Tibial nerve (tissue), 4 donors: ENCODE measurements around the gene PLSCR4.

Source experiments
- EP300 ChIP-seq, 2 donors: sonication (generic); formaldehyde crosslinking; IDR thresholded peaks; one replicate each; pipeline ENCODE4 v1.6.1; 2017; ENCODE audit warnings: antibody characterized with exemption in 2 of 2, mild to moderate bottlenecking in 1 of 2
- POLR2A ChIP-seq, 2 donors: fragments of 450-650 bp; IDR thresholded peaks; one replicate each; pipeline ENCODE4 v1.6.1; 2017; ENCODE audit warnings: antibody characterized with exemption in 2 of 2, mild to moderate bottlenecking in 2 of 2, moderate library complexity in 2 of 2
- TF ChIP-seq, protein P1 (sequence below), 5 experiments: fragments of 200-600 bp in 3 of 5; fragments of 450-650 bp in 2 of 5; sonication (generic) in 3 of 5; IDR thresholded peaks; one replicate each; pipeline ENCODE4 v1.5.1; 2016 to 2019; ENCODE audit warnings: antibody characterized with exemption in 5 of 5, mild to moderate bottlenecking in 3 of 5, moderate library complexity in 2 of 5

DNA sequence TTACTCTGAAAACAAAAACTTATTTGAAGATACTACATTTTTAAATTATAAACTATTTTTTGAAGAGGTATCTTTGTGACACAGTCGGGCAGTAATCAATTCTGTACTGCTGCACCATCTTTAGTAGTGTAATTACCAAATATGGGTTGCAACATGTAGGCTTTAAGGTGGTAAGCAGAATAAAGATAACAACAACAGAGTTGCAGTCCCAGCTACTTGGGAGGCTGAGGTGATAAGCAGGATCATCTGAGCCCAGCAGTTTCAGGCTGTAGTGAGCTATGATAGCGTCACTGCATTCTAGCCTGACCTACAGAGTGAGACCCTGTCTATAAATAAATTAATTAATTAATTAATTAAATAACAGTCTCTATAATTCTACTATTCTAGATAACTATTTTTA, 95.9 kb downstream of the PLSCR4 start:
- TF ChIP-seq, protein P1, sequence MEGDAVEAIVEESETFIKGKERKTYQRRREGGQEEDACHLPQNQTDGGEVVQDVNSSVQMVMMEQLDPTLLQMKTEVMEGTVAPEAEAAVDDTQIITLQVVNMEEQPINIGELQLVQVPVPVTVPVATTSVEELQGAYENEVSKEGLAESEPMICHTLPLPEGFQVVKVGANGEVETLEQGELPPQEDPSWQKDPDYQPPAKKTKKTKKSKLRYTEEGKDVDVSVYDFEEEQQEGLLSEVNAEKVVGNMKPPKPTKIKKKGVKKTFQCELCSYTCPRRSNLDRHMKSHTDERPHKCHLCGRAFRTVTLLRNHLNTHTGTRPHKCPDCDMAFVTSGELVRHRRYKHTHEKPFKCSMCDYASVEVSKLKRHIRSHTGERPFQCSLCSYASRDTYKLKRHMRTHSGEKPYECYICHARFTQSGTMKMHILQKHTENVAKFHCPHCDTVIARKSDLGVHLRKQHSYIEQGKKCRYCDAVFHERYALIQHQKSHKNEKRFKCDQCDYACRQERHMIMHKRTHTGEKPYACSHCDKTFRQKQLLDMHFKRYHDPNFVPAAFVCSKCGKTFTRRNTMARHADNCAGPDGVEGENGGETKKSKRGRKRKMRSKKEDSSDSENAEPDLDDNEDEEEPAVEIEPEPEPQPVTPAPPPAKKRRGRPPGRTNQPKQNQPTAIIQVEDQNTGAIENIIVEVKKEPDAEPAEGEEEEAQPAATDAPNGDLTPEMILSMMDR (IDR thresholded peaks at IDR 0.05) = no peak
- no peak for TF ChIP-seq EP300 (IDR thresholded peaks at IDR 0.05)
- TF ChIP-seq POLR2A (IDR thresholded peaks at IDR 0.05) = no peak
